Hematopoietic multipotent progenitor cell treated with erythropoietin and hydrocortisone succinate and interleukin-3 and kit ligand, for 17 days (in vitro differentiated cells): ENCODE measurements around the gene C2CD3.
"Not testable (repeated sequence)": the region's sequence is repeated elsewhere in the genome, so short reads cannot be mapped to it uniquely, and the experiment has no call there.

ENCODE experiments used
- DNase-seq: peaks from one replicate; pipeline ENCODE4 v3.0.0-alpha.2; 2015; ENCODE audit warnings: low spot score

C2CD3 gene

DNA sequence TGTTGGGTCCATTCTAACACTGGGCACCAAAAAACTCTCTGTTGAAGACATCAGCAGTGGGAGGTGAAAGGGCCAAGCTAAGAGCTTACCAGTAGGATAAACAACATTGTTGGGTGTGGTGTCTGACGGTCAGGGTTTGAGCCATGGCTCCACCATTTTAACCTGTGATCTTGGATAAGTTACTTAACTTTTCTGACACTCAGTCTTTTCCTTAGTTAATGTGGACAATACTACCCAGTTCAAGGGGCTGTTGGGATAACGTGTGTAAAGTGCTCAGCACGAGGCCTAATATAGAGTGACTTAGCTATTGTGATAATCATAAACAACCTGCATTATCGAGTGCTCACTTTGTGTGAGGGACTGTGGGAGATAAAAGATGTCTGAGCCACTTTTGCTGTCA is 168.0 kb downstream of the C2CD3 start:
- no peak for DNase-seq

DNA sequence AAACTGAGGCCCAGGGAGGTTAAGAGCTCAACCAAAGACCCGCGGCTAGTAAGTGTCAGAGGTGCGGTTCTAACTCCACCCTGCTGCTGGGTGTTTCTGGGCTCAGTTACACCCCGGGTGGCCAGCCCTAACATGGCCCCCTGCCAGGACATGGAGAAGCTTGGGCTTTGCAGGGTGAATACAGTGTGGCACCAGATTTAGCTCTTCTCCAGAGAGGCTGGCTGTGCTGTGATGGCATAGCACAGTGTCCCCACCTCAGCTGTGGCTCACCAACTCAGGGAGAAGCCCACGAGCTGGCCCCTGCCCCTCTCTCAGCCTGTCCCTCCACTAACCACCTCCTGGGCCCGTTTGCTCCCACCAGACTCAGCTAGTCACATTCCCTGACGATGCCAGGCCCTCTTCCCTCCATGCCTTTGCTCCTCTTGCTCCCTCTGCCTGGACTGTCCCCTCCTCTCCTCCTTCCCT is 168.9 kb downstream of the C2CD3 start:
- DNase-seq = peak; percentile 86

GRCh38 chr11:74000307-74001133 is 170.3 kb downstream of the C2CD3 start:
- DNase-seq = no peak

- DNase-seq = no peak
Observed at GRCh38 chr11:73999581-74000306, 171.1 kb downstream of the C2CD3 start.

- DNase-seq = no peak
Observed at GRCh38 chr11:73998846-73999575, 171.8 kb downstream of the C2CD3 start.

- no peak for DNase-seq
Observed at GRCh38 chr11:73997120-73997770, 173.6 kb downstream of the C2CD3 start.

- DNase-seq = no peak
Observed at GRCh38 chr11:73996161-73996747, 174.5 kb downstream of the C2CD3 start.

GRCh38 chr11:73995731-73996130 is 175.1 kb downstream of the C2CD3 start:
- no peak for DNase-seq

DNA sequence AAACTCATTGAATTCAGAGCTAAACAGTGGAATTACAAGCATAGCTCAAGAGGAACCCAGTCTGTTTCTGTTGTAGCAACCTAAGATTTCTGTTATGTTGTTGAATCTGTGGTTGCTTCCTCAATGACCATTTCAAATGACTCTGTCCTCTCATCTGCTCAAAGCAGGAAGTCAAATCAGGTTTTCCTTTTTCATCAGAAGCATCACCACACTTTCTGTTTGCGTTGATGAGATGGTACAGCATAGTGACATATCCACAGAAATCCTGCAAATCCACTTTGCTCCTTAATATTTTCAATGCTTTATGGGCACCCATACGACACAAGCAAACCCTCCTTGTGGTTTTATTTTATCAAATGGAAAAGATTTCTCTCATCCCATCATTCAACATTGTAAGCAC is 175.6 kb downstream of the C2CD3 start:
- no peak for DNase-seq

- DNase-seq = no peak
Observed at GRCh38 chr11:73991471-73992006, 179.3 kb downstream of the C2CD3 start.

- no peak for DNase-seq
Observed at GRCh38 chr11:73990730-73991129, 180.1 kb downstream of the C2CD3 start.

DNA sequence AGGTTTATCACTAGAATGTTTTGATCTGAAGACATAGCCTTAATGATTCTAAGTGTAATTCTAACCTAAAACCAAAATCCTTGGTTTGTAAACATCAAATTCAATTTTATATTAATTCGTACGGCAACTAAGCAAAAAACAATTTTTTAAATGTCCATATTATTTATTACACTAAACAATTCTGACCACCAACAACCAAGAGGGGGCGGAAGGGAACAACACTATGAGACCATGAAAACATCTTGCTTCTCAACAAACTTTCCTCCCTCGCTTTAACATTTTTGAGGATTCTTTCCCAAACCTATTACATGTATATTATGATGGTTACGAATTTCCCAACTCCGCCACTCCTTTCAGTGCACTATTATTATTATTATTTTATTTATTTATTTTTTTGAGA is 181.6 kb downstream of the C2CD3 start:
- DNase-seq = peak; percentile 63

- DNase-seq = no peak
Observed at GRCh38 chr11:73988227-73988626, 182.6 kb downstream of the C2CD3 start.

- not testable (repeated sequence) for DNase-seq
Observed at GRCh38 chr11:73985661-73986060, 185.1 kb downstream of the C2CD3 start.

DNA sequence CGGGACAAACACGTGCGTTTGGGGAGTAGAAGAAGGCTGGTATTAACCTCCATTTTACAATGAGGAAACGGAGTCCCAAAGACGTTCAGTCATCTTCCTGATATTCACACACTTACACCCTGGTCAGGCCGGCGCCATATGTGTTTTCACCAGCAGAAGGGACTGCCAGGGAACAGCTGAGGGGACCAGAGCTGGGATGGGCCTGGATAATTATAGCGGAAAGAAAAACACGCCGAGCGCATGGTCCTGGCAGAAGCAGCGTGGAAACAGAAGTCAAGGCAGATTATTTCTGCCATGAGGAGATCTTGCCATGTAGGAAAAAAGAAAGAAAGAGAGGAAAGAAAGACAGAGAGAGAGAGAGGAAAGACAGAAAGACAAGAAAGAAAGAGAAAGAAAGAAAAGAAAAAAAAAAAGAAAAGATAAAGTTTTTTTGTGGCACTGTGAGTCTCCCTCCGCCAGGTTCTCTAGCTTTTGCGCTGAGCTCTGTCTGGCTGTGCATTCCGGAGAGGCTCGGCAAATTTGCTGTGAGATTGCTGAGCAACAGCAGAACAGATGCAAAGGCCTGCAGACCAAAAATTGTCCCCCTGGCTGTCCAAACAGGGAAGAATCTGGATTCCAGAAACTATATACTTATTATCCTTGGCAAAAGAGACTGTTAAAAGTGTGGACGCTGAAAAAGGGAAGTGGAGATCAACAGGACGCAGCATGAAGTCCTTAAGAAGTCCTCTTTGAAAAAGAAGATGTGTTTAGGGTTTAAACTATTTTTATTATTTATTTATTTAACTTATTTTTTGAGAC is 186.9 kb downstream of the C2CD3 start:
- DNase-seq = no peak

DNA sequence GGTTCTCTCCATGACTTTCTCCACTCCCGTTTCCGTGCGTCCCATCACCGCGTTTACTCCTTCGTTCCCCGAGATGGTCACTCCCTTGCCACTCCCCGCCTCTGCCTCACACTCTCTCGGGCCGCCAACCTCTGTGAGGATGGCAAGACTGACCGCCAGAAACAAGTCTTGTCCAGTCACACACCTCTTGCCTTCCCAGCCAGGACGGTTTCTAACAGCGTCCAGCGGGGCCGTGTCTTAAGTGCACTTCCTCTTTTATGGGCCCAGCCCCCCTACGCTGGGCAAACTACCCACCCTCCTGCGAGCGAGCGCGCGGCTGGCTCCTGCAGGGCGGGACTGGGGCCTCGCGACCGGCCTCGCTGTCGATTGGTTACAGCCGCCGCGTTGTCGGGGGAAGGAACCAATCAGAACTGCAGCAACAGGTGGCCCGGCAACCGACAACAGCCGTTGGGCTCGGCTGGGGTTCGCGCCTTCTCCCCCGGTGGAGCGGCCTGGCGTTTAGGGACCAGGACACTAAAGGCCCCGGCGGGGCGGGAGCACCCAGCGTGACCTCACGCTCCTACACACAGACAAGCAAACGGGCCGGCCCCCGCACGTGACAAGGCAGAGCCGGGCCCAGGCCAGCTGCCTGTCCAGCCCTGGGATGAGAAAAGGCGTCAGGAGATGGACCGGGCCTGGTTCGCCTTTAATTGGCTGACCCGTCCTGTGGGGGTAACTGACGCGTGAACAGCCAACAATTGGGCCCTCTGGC is 187.6 kb downstream of the C2CD3 start:
- peak; percentile 91 for DNase-seq

GRCh38 chr11:73982595-73982989 is 188.2 kb downstream of the C2CD3 start, which contains the start of gene UCP2:
Gene UCP2 (minus strand): TSS chr11:73982843. CDS start chr11:73978378, 4,465 bp downstream.
- peak; percentile 82 for DNase-seq

GRCh38 chr11:73981051-73981805 is 189.6 kb downstream of the C2CD3 start:
- DNase-seq = peak; percentile 37
